ENCODE data around the gene GPR25.

DNA sequence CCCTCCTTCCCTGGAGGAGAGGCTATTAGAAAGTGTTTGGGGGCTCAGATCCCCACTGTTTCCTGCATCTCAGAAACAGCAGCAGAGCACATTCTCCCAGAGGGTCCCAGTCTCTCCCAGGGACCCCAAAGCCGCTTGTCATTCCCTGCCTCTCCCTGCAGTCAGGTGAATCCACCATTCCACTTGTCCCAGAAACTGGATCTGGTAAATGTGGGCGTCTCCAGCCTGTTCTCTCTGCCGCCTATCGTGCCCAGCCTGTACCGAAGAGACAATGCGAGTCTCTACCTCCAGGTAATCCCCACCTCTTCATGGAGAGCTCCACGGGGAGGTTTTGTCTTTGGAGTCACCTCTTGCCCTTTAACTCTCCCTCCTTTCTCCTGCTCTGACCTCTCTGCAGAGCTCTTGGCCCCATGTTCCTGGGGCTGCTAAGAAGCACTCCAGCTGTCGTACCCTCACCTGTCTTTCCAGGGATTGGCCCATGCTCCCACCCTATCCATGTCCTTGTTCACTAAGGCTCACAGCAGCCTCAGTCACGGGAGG, 48.9 kb downstream of the GPR25 start:
- TF ChIP-seq, protein P1, sequence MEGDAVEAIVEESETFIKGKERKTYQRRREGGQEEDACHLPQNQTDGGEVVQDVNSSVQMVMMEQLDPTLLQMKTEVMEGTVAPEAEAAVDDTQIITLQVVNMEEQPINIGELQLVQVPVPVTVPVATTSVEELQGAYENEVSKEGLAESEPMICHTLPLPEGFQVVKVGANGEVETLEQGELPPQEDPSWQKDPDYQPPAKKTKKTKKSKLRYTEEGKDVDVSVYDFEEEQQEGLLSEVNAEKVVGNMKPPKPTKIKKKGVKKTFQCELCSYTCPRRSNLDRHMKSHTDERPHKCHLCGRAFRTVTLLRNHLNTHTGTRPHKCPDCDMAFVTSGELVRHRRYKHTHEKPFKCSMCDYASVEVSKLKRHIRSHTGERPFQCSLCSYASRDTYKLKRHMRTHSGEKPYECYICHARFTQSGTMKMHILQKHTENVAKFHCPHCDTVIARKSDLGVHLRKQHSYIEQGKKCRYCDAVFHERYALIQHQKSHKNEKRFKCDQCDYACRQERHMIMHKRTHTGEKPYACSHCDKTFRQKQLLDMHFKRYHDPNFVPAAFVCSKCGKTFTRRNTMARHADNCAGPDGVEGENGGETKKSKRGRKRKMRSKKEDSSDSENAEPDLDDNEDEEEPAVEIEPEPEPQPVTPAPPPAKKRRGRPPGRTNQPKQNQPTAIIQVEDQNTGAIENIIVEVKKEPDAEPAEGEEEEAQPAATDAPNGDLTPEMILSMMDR (IDR thresholded peaks at IDR 0.05): no peak
- no peak for TF ChIP-seq POLR2A (IDR thresholded peaks at IDR 0.05)
- no peak for TF ChIP-seq POLR2AphosphoS5 (IDR thresholded peaks at IDR 0.05)
- no peak for TF ChIP-seq EP300 (IDR thresholded peaks at IDR 0.05)
